HG02973 (cell line): ENCODE data around the gene MYADM.

Experiments used
- ATAC-seq: cut with Tn5 transposase; IDR thresholded peaks from one replicate; pipeline ENCODE4 v1.9.1; 2021; ENCODE audit warnings: moderate library complexity; ENCODE audit not compliant: unreplicated experiment

Gene MYADM

GRCh38 chr19:53883231-53883661 lies 15.6 kb downstream of the MYADM start:
- ATAC-seq = no peak

GRCh38 chr19:53883741-53884140 lies 16.1 kb downstream of the MYADM start:
- no peak for ATAC-seq

GRCh38 chr19:53884256-53884655 lies 16.6 kb downstream of the MYADM start:
- ATAC-seq = no peak

GRCh38 chr19:53885036-53885435 lies 17.4 kb downstream of the MYADM start:
- ATAC-seq = no peak

GRCh38 chr19:53892301-53892980 lies 24.8 kb downstream of the MYADM start:
- ATAC-seq = no peak

- ATAC-seq = no peak
These were observed 25.3 kb downstream of the MYADM start for GRCh38 chr19:53892981-53893325.

GRCh38 chr19:53894707-53895106 lies 27.0 kb downstream of the MYADM start:
- no peak for ATAC-seq

- ATAC-seq = no peak
These were observed 29.0 kb downstream of the MYADM start for GRCh38 chr19:53896682-53897081.

GRCh38 chr19:53897459-53897858 lies 29.8 kb downstream of the MYADM start:
- ATAC-seq = no peak

- ATAC-seq = no peak
These were observed 30.5 kb downstream of the MYADM start for GRCh38 chr19:53898166-53898565.

GRCh38 chr19:53898636-53899341 lies 31.1 kb downstream of the MYADM start:
- no peak for ATAC-seq

- ATAC-seq = no peak
These were observed 32.6 kb downstream of the MYADM start for GRCh38 chr19:53900191-53900860.

- no peak for ATAC-seq
These were observed 35.5 kb downstream of the MYADM start for GRCh38 chr19:53903055-53903680.

- no peak for ATAC-seq
These were observed 37.2 kb downstream of the MYADM start for GRCh38 chr19:53904909-53905308.

GRCh38 chr19:53905787-53906186 lies 38.1 kb downstream of the MYADM start:
- no peak for ATAC-seq

- ATAC-seq = no peak
These were observed 38.8 kb downstream of the MYADM start for GRCh38 chr19:53906211-53907192.

- no peak for ATAC-seq
These were observed 39.5 kb downstream of the MYADM start for GRCh38 chr19:53907193-53907581.

- ATAC-seq = no peak
These were observed 40.0 kb downstream of the MYADM start for GRCh38 chr19:53907690-53908089.

- ATAC-seq = no peak
These were observed 40.6 kb downstream of the MYADM start for GRCh38 chr19:53908106-53908934.
